ENCODE results near the gene ZNF507.
"Not testable (repeated sequence)": the region's sequence is repeated elsewhere in the genome, so short reads cannot be mapped to it uniquely, and the experiment has no call there.

Gene ZNF507

GRCh38 chr19:32415669-32416068 is 70.3 kb downstream of the ZNF507 start:
- DNase-seq: no peak

GRCh38 chr19:32416749-32417456 is 71.5 kb downstream of the ZNF507 start:
- DNase-seq: no peak

DNA sequence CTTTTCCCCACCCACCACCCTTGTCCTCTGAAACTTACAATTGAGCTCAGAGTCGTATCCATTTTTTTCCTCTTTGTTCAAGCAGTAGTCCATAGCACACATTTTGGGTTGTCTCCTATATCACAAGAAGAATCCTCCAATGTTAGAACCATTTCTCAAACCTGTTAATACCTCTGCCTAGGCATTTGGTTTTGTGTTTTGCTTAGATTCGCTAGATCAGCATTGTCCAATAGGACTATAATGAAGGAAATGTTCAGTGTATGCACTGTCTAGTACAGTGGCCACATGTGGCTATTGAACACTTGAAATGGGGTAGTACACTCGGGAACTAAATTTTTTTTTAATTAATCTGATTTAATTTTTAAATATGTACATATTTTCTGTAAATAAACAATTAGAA is 72.7 kb downstream of the ZNF507 start:
- DNase-seq: no peak

DNA sequence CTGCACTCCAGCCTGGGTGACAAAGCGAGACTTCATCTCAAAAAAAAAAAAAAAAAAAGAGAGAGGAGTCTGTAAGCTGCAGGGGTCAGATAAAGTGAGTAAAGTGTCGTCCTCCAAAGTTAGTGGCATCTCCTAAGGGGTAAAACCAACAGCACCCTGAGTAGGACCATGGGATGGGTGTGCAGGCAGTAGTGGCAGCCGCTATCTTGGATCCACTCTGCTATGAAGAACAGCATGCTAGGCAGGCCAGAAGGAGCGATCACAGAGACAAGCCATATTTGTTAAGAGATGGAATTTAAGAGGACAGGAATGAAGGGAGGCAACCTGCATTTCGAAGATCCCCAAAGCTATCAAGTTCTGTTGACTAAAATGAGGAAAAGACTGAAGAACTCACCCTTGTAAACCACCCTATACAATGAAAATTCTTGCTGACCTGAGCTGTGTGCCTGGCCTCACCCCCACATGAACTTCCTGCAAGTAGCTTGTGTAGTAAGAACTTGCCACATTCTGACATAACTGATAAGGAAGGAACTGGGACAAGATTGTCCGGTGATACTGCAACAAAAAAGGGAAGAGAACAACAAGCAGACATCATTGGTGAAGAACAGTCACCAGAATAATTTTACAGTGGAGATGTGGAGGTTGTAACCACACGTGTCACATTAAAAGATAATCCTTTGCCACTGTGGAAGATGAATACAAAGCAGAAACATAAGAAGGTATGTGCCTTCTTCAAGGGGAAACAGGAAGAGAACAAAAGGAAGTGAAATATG is 76.4 kb downstream of the ZNF507 start:
- DNase-seq: no peak

GRCh38 chr19:32422435-32422834 is 77.0 kb downstream of the ZNF507 start:
- DNase-seq: no peak

GRCh38 chr19:32423944-32424343 is 78.5 kb downstream of the ZNF507 start:
- DNase-seq: not testable (repeated sequence)

DNA sequence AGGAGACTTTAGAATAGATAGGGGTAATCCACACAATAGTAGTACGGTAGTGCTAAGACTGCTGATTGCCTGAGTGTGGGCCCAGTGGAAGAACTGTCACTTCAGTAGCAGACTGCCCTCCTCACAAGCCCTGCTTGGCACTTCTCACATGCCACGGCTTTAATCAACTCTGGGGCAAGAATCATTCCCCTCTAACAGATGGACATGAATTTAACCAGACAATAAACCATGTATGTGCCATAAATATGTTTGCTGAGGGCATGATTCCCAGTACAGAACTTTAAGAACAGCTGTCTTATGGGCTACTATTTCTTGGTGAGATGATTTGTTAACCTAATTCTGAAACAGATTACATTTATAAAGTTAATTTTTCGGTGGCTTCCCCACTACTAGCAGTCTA is 82.1 kb downstream of the ZNF507 start:
- no peak for DNase-seq

DNA sequence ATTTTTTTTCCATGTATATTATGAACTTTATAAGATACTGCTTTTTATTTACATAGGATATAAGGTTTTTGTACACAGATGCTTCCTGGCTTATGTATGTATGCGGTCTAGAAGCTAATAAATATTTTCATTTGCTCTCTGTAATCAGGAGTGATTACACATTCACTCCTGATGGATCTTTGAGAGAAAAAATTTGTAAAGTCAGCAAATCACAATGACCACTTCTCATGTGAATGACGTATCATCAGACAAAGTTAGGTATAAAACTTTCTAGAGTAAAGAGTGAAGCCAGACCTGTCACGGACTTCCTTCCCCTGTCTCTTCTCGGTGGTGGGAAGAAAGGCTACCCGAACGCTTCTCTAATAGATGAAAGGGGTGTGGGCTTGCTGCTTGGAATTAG is 91.3 kb downstream of the ZNF507 start:
- DNase-seq: no peak

- DNase-seq: no peak
These were observed 91.7 kb downstream of the ZNF507 start for GRCh38 chr19:32437096-32437495.

All from NCI-H82 (cell line).